ENCODE measurements around the gene GCNA. TPM values are rescaled to one million over a fixed set of nuclear protein-coding genes. Genes with fewer than 3 reads are reported as not detected.

Gene GCNA
- total and polyA plus RNA-seq, 2 donors (not counting 1 experiment from before 2014, with no cell fraction given), result 0.74 to 2.3 TPM

DNA sequence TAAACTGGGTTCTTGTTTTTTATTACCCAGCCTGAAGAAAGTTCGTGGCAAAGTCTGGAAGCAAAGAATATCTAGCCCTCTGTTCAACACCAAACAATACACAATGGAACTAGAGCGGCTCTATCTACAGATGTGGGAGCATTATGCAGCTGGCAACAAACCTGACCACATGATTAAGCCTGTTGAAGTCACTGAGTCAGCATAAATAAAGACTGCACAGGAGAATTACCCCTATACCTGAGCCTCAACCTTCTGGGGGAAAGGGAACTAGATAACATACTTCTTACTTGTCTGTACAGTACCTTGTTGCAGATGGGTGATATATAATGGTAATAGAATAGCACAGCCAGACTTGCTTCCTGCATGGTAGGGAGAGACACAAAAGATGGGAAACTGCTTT, 4.6 kb upstream of the GCNA start:
- no peaks in the 10 kb centered on the region for H3K27me3 ChIP-seq (ENCODE audit: control insufficient read depth, insufficient read depth, low read length)
- H3K27ac ChIP-seq (ENCODE audit: insufficient read depth, low read length), result no peak overlapping the region
- H3K36me3 ChIP-seq (ENCODE audit: control insufficient read depth, insufficient read depth, low read length), result peaks cover 1% of the 10 kb centered on the region
- H3K4me1 ChIP-seq (ENCODE audit: control insufficient read depth, extremely low read depth, insufficient read depth, low read length), result no peaks in the 10 kb centered on the region
- no peak overlapping the region for H3K4me2 ChIP-seq (ENCODE audit: extremely low read depth, insufficient read depth, low read length)
- no peaks in the 10 kb centered on the region for H4K20me1 ChIP-seq (ENCODE audit: control insufficient read depth, extremely low read depth, insufficient read depth, low read length)
- no peaks in the 10 kb centered on the region for H3K9me3 ChIP-seq (ENCODE audit: control insufficient read depth, insufficient read depth, low read depth, low read length)
- no peak for DNase-seq (ENCODE audit: low read depth in 2 of 2)
- no peaks in the 10 kb centered on the region for H3K79me2 ChIP-seq (ENCODE audit: control insufficient read depth, insufficient read depth, low read length)
- H3K4me3 ChIP-seq (replicated peaks in 1 of 4; ENCODE audit: control extremely low read depth in 1 of 4, insufficient read depth in 1 of 4, low read depth in 3 of 4, low read length in 4 of 4), result no peak overlapping the region
- no peak for TF ChIP-seq EZH2 (IDR thresholded peaks at IDR 0.05; ENCODE audit: low read length, missing control alignments)
- TF ChIP-seq, protein P1, sequence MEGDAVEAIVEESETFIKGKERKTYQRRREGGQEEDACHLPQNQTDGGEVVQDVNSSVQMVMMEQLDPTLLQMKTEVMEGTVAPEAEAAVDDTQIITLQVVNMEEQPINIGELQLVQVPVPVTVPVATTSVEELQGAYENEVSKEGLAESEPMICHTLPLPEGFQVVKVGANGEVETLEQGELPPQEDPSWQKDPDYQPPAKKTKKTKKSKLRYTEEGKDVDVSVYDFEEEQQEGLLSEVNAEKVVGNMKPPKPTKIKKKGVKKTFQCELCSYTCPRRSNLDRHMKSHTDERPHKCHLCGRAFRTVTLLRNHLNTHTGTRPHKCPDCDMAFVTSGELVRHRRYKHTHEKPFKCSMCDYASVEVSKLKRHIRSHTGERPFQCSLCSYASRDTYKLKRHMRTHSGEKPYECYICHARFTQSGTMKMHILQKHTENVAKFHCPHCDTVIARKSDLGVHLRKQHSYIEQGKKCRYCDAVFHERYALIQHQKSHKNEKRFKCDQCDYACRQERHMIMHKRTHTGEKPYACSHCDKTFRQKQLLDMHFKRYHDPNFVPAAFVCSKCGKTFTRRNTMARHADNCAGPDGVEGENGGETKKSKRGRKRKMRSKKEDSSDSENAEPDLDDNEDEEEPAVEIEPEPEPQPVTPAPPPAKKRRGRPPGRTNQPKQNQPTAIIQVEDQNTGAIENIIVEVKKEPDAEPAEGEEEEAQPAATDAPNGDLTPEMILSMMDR (conservative IDR thresholded peaks at IDR 0.05 in 1 of 2, IDR thresholded peaks at IDR 0.05 in 1 of 2; ENCODE audit: low read depth in 1 of 2, low read length in 2 of 2), result no peak
- H2AFZ ChIP-seq (ENCODE audit: low read length), result no peak overlapping the region
- no peak overlapping the region for H3K9ac ChIP-seq (ENCODE audit: insufficient read depth, low read length)

DNA sequence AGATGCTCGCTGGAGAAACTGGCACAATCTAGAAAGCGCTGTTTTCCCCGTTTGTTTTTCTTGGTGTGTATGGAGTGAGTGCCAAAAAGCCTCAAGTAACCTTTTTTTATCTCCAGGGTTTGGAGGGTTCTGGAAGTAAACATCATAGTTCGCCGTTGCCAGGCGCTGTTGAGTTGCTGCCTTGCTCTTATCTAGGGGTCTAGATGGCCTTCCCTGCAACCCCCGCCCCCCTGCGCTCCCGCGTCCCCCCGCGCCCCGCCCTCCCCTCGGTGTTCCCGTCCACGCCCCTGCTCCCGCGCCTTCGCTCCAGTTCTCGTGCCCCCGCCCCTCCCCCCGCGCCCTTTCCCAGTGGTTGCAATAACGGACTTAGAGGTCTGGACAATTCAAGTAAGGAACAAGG, 555 bp upstream of the GCNA start:
- Histone ChIP-seq H3K79me2 (ENCODE audit: control insufficient read depth, insufficient read depth, low read length) (no peaks in the 10 kb centered on the region), H3K36me3 (ENCODE audit: control insufficient read depth, insufficient read depth, low read length) (no peaks in the 10 kb centered on the region), H3K4me1 (ENCODE audit: control insufficient read depth, extremely low read depth, insufficient read depth, low read length) (no peaks in the 10 kb centered on the region), H3K27ac (ENCODE audit: insufficient read depth, low read length) (no peak overlapping the region), H3K27me3 (ENCODE audit: control insufficient read depth, insufficient read depth, low read length) (no peaks in the 10 kb centered on the region), H3K4me2 (ENCODE audit: extremely low read depth, insufficient read depth, low read length) (no peak overlapping the region), H2AFZ (ENCODE audit: low read length) (no peak overlapping the region), H3K9ac (ENCODE audit: insufficient read depth, low read length) (no peak overlapping the region), H3K9me3 (ENCODE audit: control insufficient read depth, insufficient read depth, low read depth, low read length) (no peaks in the 10 kb centered on the region), H4K20me1 (ENCODE audit: control insufficient read depth, extremely low read depth, insufficient read depth, low read length) (no peaks in the 10 kb centered on the region), H3K4me3 (replicated peaks in 1 of 4; ENCODE audit: control extremely low read depth in 1 of 4, insufficient read depth in 1 of 4, low read depth in 3 of 4, low read length in 4 of 4) (no peak overlapping the region)
- peak in 1 of 2 donors; percentile 3 for DNase-seq (ENCODE audit: low read depth in 2 of 2)
- TF ChIP-seq EZH2 (IDR thresholded peaks at IDR 0.05; ENCODE audit: low read length, missing control alignments), result no peak
- TF ChIP-seq, protein P1 (conservative IDR thresholded peaks at IDR 0.05 in 1 of 2, IDR thresholded peaks at IDR 0.05 in 1 of 2; ENCODE audit: low read depth in 1 of 2, low read length in 2 of 2), result no peak

DNA sequence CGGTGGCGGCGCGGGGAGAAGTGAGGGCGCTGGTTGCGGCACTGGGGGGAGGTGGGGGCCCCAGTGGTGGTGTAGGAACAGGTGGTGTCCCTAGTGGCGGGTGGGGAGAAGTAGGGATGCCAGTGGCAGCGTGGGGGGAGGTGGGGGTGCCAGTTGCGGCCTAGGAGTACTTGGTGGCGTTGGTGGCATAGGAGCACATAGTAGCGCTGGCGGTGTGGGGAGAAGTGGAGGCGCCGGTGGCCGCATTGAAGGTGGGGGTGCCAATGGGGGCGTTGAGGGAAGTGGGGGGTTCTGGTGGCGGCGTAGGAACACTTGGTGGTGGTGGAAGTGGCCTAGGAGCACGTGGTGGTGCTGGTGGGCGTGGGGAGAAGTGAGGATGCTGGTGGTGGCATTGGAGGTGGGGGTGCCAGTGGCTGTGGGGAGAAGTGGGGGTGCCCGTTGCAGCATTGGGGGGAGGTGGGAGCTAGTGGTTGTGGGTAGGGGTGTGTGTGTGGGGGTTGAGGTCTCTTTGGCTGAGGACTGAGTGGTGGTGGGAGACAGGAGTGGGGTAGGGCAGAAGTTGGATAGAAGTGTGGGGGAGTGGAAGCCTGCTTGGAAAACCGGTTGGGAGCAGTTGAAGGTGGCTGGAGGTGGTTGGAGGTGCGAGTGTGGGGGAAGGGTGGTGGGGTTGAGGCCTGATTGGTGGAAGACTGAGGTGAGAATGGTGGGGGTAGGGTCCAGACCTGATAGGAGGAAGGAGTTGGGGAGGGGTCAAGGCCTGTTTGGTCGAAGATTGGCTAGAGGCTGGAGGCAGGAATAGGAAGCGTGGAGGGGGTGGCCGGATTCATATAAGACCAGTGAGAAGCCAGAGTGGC, 1.1 kb downstream of the GCNA start:
- H3K27me3 ChIP-seq (ENCODE audit: control insufficient read depth, insufficient read depth, low read length), result no peaks in the 10 kb centered on the region
- H3K4me3 ChIP-seq (replicated peaks in 1 of 4; ENCODE audit: control extremely low read depth in 1 of 4, insufficient read depth in 1 of 4, low read depth in 3 of 4, low read length in 4 of 4), result no peak overlapping the region
- no peak overlapping the region for H3K9ac ChIP-seq (ENCODE audit: insufficient read depth, low read length)
- TF ChIP-seq EZH2 (IDR thresholded peaks at IDR 0.05; ENCODE audit: low read length, missing control alignments), result no peak
- TF ChIP-seq, protein P1 (conservative IDR thresholded peaks at IDR 0.05 in 1 of 2, IDR thresholded peaks at IDR 0.05 in 1 of 2; ENCODE audit: low read depth in 1 of 2, low read length in 2 of 2), result no peak
- H3K79me2 ChIP-seq (ENCODE audit: control insufficient read depth, insufficient read depth, low read length), result no peaks in the 10 kb centered on the region
- no peak overlapping the region for H2AFZ ChIP-seq (ENCODE audit: low read length)
- no peaks in the 10 kb centered on the region for H4K20me1 ChIP-seq (ENCODE audit: control insufficient read depth, extremely low read depth, insufficient read depth, low read length)
- no peak overlapping the region for H3K27ac ChIP-seq (ENCODE audit: insufficient read depth, low read length)
- no peaks in the 10 kb centered on the region for H3K4me1 ChIP-seq (ENCODE audit: control insufficient read depth, extremely low read depth, insufficient read depth, low read length)
- no peak overlapping the region for H3K4me2 ChIP-seq (ENCODE audit: extremely low read depth, insufficient read depth, low read length)
- no peaks in the 10 kb centered on the region for H3K36me3 ChIP-seq (ENCODE audit: control insufficient read depth, insufficient read depth, low read length)
- no peak for DNase-seq (ENCODE audit: low read depth in 2 of 2)
- H3K9me3 ChIP-seq (ENCODE audit: control insufficient read depth, insufficient read depth, low read depth, low read length), result no peaks in the 10 kb centered on the region
